Keratinocyte (primary cell): ENCODE results near the gene LTBP2. TPM values are rescaled to one million over a fixed set of nuclear protein-coding genes. Genes with fewer than 3 reads are reported as not detected.

Source experiments
- DNase-seq: peaks from one replicate; pipeline ENCODE4 v3.0.0-alpha.2; 2011; ENCODE audit warnings: low read depth, missing footprints, low spot score
- FAIRE-seq: peaks from 2 replicates; lab custom pipeline; 2011; peaks lifted over from hg19 to GRCh38; lab: Jason Lieb, UNC
- H2AFZ ChIP-seq: 2 replicates; pipeline ENCODE4 v1.6.0; 2012; ENCODE audit warnings: low read length, control low read depth, inconsistent platforms; ENCODE audit not compliant: control insufficient read depth
- H3K27ac ChIP-seq: 2 replicates; pipeline ENCODE4 v1.5.1; 2011; ENCODE audit warnings: low read length; ENCODE audit not compliant: control insufficient read depth, insufficient read depth
- H3K27me3 ChIP-seq: 3 replicates; pipeline ENCODE4 v1.6.0; 2011; ENCODE audit warnings: low read length; ENCODE audit not compliant: control insufficient read depth, insufficient read depth; ENCODE audit errors: extremely low read depth
- H3K36me3 ChIP-seq, 2 experiments: 2 replicates in 1 of 2; 3 replicates in 1 of 2; pipeline ENCODE4 v1.5.1; 2011; ENCODE audit warnings: low read length in 2 of 2, mild to moderate bottlenecking in 1 of 2; ENCODE audit not compliant: control insufficient read depth in 2 of 2, insufficient read depth in 2 of 2; ENCODE audit errors: extremely low read depth in 1 of 2
- H3K4me1 ChIP-seq: 3 replicates; pipeline ENCODE4 v1.5.1; 2011; ENCODE audit warnings: low read length; ENCODE audit not compliant: control insufficient read depth, insufficient read depth; ENCODE audit errors: extremely low read depth
- H3K4me2 ChIP-seq: 3 replicates; pipeline ENCODE4 v1.6.0; 2011; ENCODE audit warnings: low read depth, low read length; ENCODE audit not compliant: control insufficient read depth, insufficient read depth; ENCODE audit errors: extremely low read depth
- H3K4me3 ChIP-seq, 3 experiments: fragments of 200-600 bp in 1 of 3; sonication (generic) in 1 of 3; 2 replicates in 2 of 3; 3 replicates in 1 of 3; pipeline ENCODE4 v1.5.1; 2011 to 2016; ENCODE audit warnings: low read length in 3 of 3, mild to moderate bottlenecking in 3 of 3, control low read depth in 2 of 3, inconsistent platforms in 1 of 3, low read depth in 1 of 3, mixed read lengths in 1 of 3, mixed run types in 1 of 3, moderate library complexity in 1 of 3; ENCODE audit not compliant: control insufficient read depth in 2 of 3, insufficient read depth in 2 of 3; ENCODE audit errors: extremely low read depth in 1 of 3
- H3K79me2 ChIP-seq: 2 replicates; pipeline ENCODE4 v1.6.0; 2012; ENCODE audit warnings: low read length; ENCODE audit not compliant: control insufficient read depth, insufficient read depth
- H3K9ac ChIP-seq: 3 replicates; pipeline ENCODE4 v1.6.0; 2011; ENCODE audit warnings: low read length; ENCODE audit not compliant: control insufficient read depth, insufficient read depth; ENCODE audit errors: extremely low read depth
- H3K9me1 ChIP-seq: 3 replicates; pipeline ENCODE4 v1.6.0; 2011; ENCODE audit warnings: low read length; ENCODE audit not compliant: control insufficient read depth, insufficient read depth; ENCODE audit errors: extremely low read depth
- H3K9me3 ChIP-seq: 2 replicates; pipeline ENCODE4 v1.5.1; 2012; ENCODE audit warnings: low read depth, low read length; ENCODE audit not compliant: control insufficient read depth
- H4K20me1 ChIP-seq: 3 replicates; pipeline ENCODE4 v1.6.0; 2011; ENCODE audit warnings: low read length; ENCODE audit not compliant: control insufficient read depth, insufficient read depth; ENCODE audit errors: extremely low read depth
- EZH2 ChIP-seq: IDR thresholded peaks from one replicate; pipeline ENCODE4 v1.6.1; 2012; ENCODE audit warnings: inconsistent platforms, mild to moderate bottlenecking, low read length, moderate library complexity
- dilution Hi-C: fragments of 300-500 bp; cut with MboI; formaldehyde crosslinking; loops from one replicate; pipeline ENCODE4 v1.7.0; 2020; ENCODE audit warnings: low sequenced_read_pairs; ENCODE audit not compliant: extremely low pct_ligation_motif_present
- polyA plus RNA-seq, 5 experiments: library from polyadenylated mRNA; depleted of rRNA in 3 of 5; stranded (reverse) in 3 of 5; stranded (forward) in 1 of 5; unstranded in 1 of 5; fragments of >200 nt; gene quantifications; 1 replicate in 1 of 5; 2 replicates in 3 of 5; 3 replicates in 1 of 5; pipeline versions ENCODE4 v1.2.1 to v1.2.3, GENCODE V29; 2011 to 2012; ENCODE audit warnings: missing spikeins in 2 of 5, low read depth in 1 of 5, low replicate concordance in 1 of 5
- TF ChIP-seq, protein P1 (sequence below), 3 experiments: IDR thresholded peaks in 1 of 3; conservative IDR thresholded peaks in 1 of 3; optimal IDR thresholded peaks in 1 of 3; 2 replicates in 2 of 3; 3 replicates in 1 of 3; pipeline versions ENCODE3 to v1.5.1; 2011; ENCODE audit warnings: low read length in 3 of 3, mild to moderate bottlenecking in 3 of 3, moderate library complexity in 2 of 3, control low read depth in 1 of 3, inconsistent platforms in 1 of 3; ENCODE audit not compliant: insufficient read depth in 2 of 3; ENCODE audit errors: extremely low read depth in 1 of 3

Gene LTBP2
- polyA plus RNA-seq, 1 donor (not counting 4 experiments of a cell fraction or from before 2014, with no cell fraction given): 23.9 TPM

DNA sequence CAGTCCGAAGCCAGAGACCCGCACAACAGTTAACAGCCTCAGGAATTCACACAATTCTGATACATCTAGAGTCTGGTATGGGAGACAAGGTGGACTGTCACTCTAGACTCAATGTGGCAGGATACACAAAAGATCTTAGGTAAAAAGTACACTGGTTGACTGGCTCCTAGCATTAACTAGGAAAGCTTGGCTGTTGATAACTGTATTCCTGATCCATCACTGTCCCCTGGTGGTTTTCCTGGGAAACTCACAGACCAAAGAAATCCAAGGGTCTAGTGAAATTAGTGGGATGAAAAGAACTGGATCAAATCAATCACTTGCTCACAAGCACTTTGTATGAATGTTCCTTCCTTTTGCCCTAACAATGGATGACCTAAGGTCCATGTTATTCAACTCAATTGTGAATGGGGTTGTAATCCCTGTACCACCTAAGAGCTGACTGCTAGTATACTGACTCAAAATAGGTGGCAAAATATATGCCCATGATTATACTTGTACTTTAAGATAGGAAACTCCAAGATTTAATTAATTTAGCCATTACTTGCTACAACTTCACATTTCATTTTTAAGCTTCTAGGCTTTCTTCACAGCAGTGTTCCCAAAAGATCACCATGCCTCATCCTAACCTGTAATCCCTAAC is 132.9 kb downstream of the LTBP2 start:
- FAIRE-seq: peak; percentile 13

DNA sequence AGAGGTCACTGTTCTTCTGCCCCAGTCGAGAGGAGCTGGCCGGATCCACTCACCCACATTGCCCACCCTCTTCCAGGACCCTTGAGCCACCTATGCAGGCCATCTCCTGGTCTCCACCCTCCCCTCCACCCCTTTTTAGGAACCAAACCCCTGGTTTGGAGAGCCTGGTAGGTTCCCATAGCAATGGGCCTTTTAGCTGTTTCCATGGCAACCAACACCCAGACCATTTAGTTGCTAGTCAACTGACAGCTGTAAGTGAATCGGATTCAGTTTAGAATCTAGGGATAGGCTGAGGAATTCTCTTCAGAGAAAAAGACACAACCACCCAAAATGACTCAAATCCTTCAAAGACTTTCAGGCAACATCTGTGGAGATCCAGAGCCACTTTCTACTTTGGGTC is 135.4 kb downstream of the LTBP2 start:
- H3K27ac ChIP-seq: no peak overlapping the region
- peaks cover 4% of the 10 kb centered on the region for H3K4me1 ChIP-seq
- no peaks in the 10 kb centered on the region for H3K27me3 ChIP-seq
- dilution Hi-C loops: no loop called here
- H3K36me3 ChIP-seq: peaks cover 34% of the 10 kb centered on the region in 2 experiments
- no peak overlapping the region for H3K4me2 ChIP-seq
- H3K9me1 ChIP-seq: no peaks in the 10 kb centered on the region
- DNase-seq (no peak), FAIRE-seq (no peak)
- no peaks in the 10 kb centered on the region for H3K79me2 ChIP-seq
- no peak overlapping the region for H3K9ac ChIP-seq
- H2AFZ ChIP-seq: no peak overlapping the region
- no peaks in the 10 kb centered on the region for H3K9me3 ChIP-seq
- H3K4me3 ChIP-seq: no peak overlapping the region
- no peaks in the 10 kb centered on the region for H4K20me1 ChIP-seq
- TF ChIP-seq, protein P1, sequence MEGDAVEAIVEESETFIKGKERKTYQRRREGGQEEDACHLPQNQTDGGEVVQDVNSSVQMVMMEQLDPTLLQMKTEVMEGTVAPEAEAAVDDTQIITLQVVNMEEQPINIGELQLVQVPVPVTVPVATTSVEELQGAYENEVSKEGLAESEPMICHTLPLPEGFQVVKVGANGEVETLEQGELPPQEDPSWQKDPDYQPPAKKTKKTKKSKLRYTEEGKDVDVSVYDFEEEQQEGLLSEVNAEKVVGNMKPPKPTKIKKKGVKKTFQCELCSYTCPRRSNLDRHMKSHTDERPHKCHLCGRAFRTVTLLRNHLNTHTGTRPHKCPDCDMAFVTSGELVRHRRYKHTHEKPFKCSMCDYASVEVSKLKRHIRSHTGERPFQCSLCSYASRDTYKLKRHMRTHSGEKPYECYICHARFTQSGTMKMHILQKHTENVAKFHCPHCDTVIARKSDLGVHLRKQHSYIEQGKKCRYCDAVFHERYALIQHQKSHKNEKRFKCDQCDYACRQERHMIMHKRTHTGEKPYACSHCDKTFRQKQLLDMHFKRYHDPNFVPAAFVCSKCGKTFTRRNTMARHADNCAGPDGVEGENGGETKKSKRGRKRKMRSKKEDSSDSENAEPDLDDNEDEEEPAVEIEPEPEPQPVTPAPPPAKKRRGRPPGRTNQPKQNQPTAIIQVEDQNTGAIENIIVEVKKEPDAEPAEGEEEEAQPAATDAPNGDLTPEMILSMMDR (optimal IDR thresholded peaks at IDR 0.05 in 1 of 3, IDR thresholded peaks at IDR 0.05 in 1 of 3, conservative IDR thresholded peaks at IDR 0.05 in 1 of 3; ENCODE audit: extremely low read depth in 1 of 3, insufficient read depth in 2 of 3, low read length in 3 of 3): no peak
- TF ChIP-seq EZH2: no peak

More for the DNA sequence above, 132.9 kb downstream of the LTBP2 start:
- H3K27ac ChIP-seq: no peak overlapping the region
- dilution Hi-C loops: no loop called here
- no peak overlapping the region for H3K4me2 ChIP-seq
- no peak overlapping the region for H3K9ac ChIP-seq
- H3K4me3 ChIP-seq: no peak overlapping the region
- H3K36me3 ChIP-seq: peaks cover 33 to 41% of the 10 kb centered on the region in 2 experiments
- H3K27me3 ChIP-seq: no peaks in the 10 kb centered on the region
- H3K9me1 ChIP-seq: no peaks in the 10 kb centered on the region
- no peak overlapping the region for H2AFZ ChIP-seq
- TF ChIP-seq EZH2: no peak
- TF ChIP-seq, protein P1 (optimal IDR thresholded peaks at IDR 0.05 in 1 of 3, IDR thresholded peaks at IDR 0.05 in 1 of 3, conservative IDR thresholded peaks at IDR 0.05 in 1 of 3; ENCODE audit: extremely low read depth in 1 of 3, insufficient read depth in 2 of 3, low read length in 3 of 3): peak; percentile 44 to 53 (median 50)
- peaks cover 4% of the 10 kb centered on the region for H3K4me1 ChIP-seq
- H3K79me2 ChIP-seq: no peaks in the 10 kb centered on the region
- DNase-seq: no peak
- no peaks in the 10 kb centered on the region for H4K20me1 ChIP-seq
- H3K9me3 ChIP-seq: no peaks in the 10 kb centered on the region
